ENCODE data around the gene TBCA. TPM values are rescaled to one million over a fixed set of nuclear protein-coding genes. Genes with fewer than 3 reads are reported as not detected.

Gene TBCA
- total RNA-seq (143 TPM), polyA plus RNA-seq (ENCODE audit: insufficient read depth in 1 of 8, insufficient read length in 8 of 8, low replicate concordance in 1 of 8) (100 to 1,000 TPM; 238 to 361 (median 259) TPM)
- long read RNA-seq, donor 1, transcript TBCA-202 (4 exons, 683 nt), result major isoform, 82 of 96 reads
- long read RNA-seq, donor 1, transcript TBCA-201 (3 exons, 2,301 nt), result minor isoform, 9 of 96 reads
- long read RNA-seq, donor 1, partial matches to known transcripts, result 0 of 96 reads
- long read RNA-seq, donor 1, other reads (novel, unspliced or antisense), result 0 of 96 reads
- long read RNA-seq, donor 2, transcript TBCA-205 (3 exons, 717 nt), result minor isoform, 5 of 35 reads
- long read RNA-seq, donor 2, transcript TBCA-202 (4 exons, 683 nt), result major isoform, 29 of 35 reads
- long read RNA-seq, donor 2, partial matches to known transcripts, result 0 of 35 reads
- long read RNA-seq, donor 2, other reads (novel, unspliced or antisense), result 0 of 35 reads
- long read RNA-seq, donor 3, transcript TBCA-201 (3 exons, 2,301 nt), result minor isoform, 7 of 127 reads
- long read RNA-seq, donor 3, transcript TBCA-205 (3 exons, 717 nt), result minor isoform, 5 of 127 reads
- long read RNA-seq, donor 3, transcript TBCA-202 (4 exons, 683 nt), result major isoform, 114 of 127 reads
- long read RNA-seq, donor 3, partial matches to known transcripts, result 0 of 127 reads
- long read RNA-seq, donor 3, other reads (novel, unspliced or antisense), result 0 of 127 reads
- long read RNA-seq, donor 4, transcript TBCA-205 (3 exons, 717 nt), result minor isoform, 5 of 137 reads
- long read RNA-seq, donor 4, transcript TBCA-201 (3 exons, 2,301 nt), result minor isoform, 10 of 137 reads
- long read RNA-seq, donor 4, transcript TBCA-202 (4 exons, 683 nt), result major isoform, 121 of 137 reads
- long read RNA-seq, donor 4, partial matches to known transcripts, result 0 of 137 reads
- long read RNA-seq, donor 4, other reads (novel, unspliced or antisense), result 0 of 137 reads
- long read RNA-seq, donor 5, transcript TBCA-202 (4 exons, 683 nt), result major isoform, 318 of 354 reads
- long read RNA-seq, donor 5, transcript TBCA-205 (3 exons, 717 nt), result minor isoform, 8 of 354 reads
- long read RNA-seq, donor 5, transcript TBCA-201 (3 exons, 2,301 nt), result minor isoform, 12 of 354 reads
- long read RNA-seq, donor 5, partial matches to known transcripts, result 7 of 354 reads
- long read RNA-seq, donor 5, other reads (novel, unspliced or antisense), result 5 of 354 reads
- long read RNA-seq, donor 6, transcript TBCA-202 (4 exons, 683 nt), result major isoform, 296 of 346 reads
- long read RNA-seq, donor 6, transcript TBCA-201 (3 exons, 2,301 nt), result minor isoform, 23 of 346 reads
- long read RNA-seq, donor 6, transcript TBCA-205 (3 exons, 717 nt), result minor isoform, 5 of 346 reads
- long read RNA-seq, donor 6, partial matches to known transcripts, result 16 of 346 reads
- long read RNA-seq, donor 6, other reads (novel, unspliced or antisense), result 5 of 346 reads
- long read RNA-seq, donor 7, transcript TBCA-205 (3 exons, 717 nt), result minor isoform, 7 of 297 reads
- long read RNA-seq, donor 7, transcript TBCA-202 (4 exons, 683 nt), result major isoform, 259 of 297 reads
- long read RNA-seq, donor 7, transcript TBCA-201 (3 exons, 2,301 nt), result minor isoform, 11 of 297 reads
- long read RNA-seq, donor 7, partial matches to known transcripts, result 9 of 297 reads
- long read RNA-seq, donor 7, other reads (novel, unspliced or antisense), result 7 of 297 reads
- long read RNA-seq, donor 8, transcript TBCA-202 (4 exons, 683 nt), result major isoform, 160 of 215 reads
- long read RNA-seq, donor 8, transcript TBCA-201 (3 exons, 2,301 nt), result minor isoform, 15 of 215 reads
- long read RNA-seq, donor 8, transcript TBCA-205 (3 exons, 717 nt), result minor isoform, 23 of 215 reads
- long read RNA-seq, donor 8, partial matches to known transcripts, result 17 of 215 reads
- long read RNA-seq, donor 8, other reads (novel, unspliced or antisense), result 0 of 215 reads
- long read RNA-seq, donor 9, transcript TBCA-202 (4 exons, 683 nt), result major isoform, 194 of 217 reads
- long read RNA-seq, donor 9, transcript TBCA-205 (3 exons, 717 nt), result minor isoform, 13 of 217 reads
- long read RNA-seq, donor 9, transcript TBCA-201 (3 exons, 2,301 nt), result minor isoform, 9 of 217 reads
- long read RNA-seq, donor 9, partial matches to known transcripts, result 0 of 217 reads
- long read RNA-seq, donor 9, other reads (novel, unspliced or antisense), result 0 of 217 reads
- long read RNA-seq, donor 10, transcript TBCA-205 (3 exons, 717 nt), result minor isoform, 30 of 345 reads
- long read RNA-seq, donor 10, transcript TBCA-202 (4 exons, 683 nt), result major isoform, 252 of 345 reads
- long read RNA-seq, donor 10, transcript TBCA-201 (3 exons, 2,301 nt), result minor isoform, 20 of 345 reads
- long read RNA-seq, donor 10, partial matches to known transcripts, result 22 of 345 reads
- long read RNA-seq, donor 10, other reads (novel, unspliced or antisense), result 19 of 345 reads
- long read RNA-seq, donor 11, transcript TBCA-201 (3 exons, 2,301 nt), result minor isoform, 10 of 192 reads
- long read RNA-seq, donor 11, transcript TBCA-202 (4 exons, 683 nt), result major isoform, 157 of 192 reads
- long read RNA-seq, donor 11, transcript TBCA-205 (3 exons, 717 nt), result minor isoform, 10 of 192 reads
- long read RNA-seq, donor 11, partial matches to known transcripts, result 8 of 192 reads
- long read RNA-seq, donor 11, other reads (novel, unspliced or antisense), result 5 of 192 reads

- peak within 1 kb of the TSS; percentile 81 for H3K4me3 ChIP-seq (ENCODE audit: low read length)
- H3K9me3 ChIP-seq (replicated peaks; ENCODE audit: control insufficient read depth, low read depth, low read length), result no peaks in the 10 kb centered on the region
- H3K27ac ChIP-seq (ENCODE audit: low read length), result peak within 1 kb of the TSS; percentile 97
- WGBS (ENCODE audit: insufficient coverage), result under 1% methylated on average over 89 of the region's 89 CpGs
- H3K27me3 ChIP-seq (ENCODE audit: control insufficient read depth, insufficient read depth, low read length), result no peaks in the 10 kb centered on the region
- peak; percentile 96 for DNase-seq
- H3K4me1 ChIP-seq (ENCODE audit: control insufficient read depth, insufficient read depth, low read length), result peaks cover 8% of the 10 kb centered on the region
- H3K36me3 ChIP-seq (ENCODE audit: control insufficient read depth, insufficient read depth, low read length), result peaks cover 7% of the 10 kb centered on the region
These were observed at the start of gene TBCA for GRCh38 chr5:77775790-77776553. TSS of gene TBCA (minus strand) at chr5:77776339. CDS start at chr5:77776257, 82 bp downstream.

DNA sequence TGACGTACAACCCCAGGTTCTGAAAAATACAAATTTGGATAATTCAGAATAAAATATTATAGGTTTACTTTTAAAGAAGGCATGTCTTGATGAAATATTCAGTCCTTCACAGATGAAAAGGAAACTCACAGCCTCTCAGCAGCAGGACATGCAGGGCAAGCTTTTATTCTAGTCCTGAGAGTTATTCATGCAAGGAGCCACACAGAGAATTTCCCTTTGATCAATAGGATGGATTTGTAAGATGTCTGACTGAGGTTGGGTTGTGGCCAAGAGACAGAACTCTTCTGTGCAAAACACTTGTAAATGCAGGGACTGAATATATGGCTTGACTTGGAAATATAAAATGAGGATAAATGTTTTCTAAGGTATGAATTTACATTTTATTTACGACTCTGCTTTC lies 48.8 kb upstream of the TBCA start:
- Histone ChIP-seq H3K27ac (ENCODE audit: low read length) (no peak overlapping the region), H3K36me3 (ENCODE audit: control insufficient read depth, insufficient read depth, low read length) (no peaks in the 10 kb centered on the region), H3K9me3 (replicated peaks; ENCODE audit: control insufficient read depth, low read depth, low read length) (no peaks in the 10 kb centered on the region), H3K27me3 (ENCODE audit: control insufficient read depth, insufficient read depth, low read length) (peaks cover 2% of the 10 kb centered on the region), H3K4me3 (ENCODE audit: low read length) (no peak overlapping the region), H3K4me1 (ENCODE audit: control insufficient read depth, insufficient read depth, low read length) (no peaks in the 10 kb centered on the region)
- no CpG with 5 or more reads among the region's 2 CpGs for WGBS (ENCODE audit: insufficient coverage)
- DNase-seq, result no peak

DNA sequence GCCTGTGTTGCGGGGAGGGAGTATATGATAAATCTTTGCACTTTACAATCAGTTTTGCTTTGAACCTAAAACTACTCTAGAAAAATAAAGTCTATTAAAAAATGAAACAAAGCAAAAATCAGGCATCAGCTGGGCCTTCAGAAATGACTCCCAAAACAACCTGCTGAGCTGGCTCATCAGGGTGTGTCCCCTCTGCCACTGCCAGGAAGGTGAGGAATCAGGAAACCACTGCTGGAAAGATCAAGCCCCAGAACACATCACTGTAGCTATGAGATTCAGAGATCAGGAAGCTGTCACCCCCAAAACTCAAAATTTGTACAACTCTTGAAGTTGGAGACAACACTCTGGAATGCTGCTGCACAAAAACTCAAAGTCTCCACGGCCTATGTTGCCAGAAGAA lies 40.5 kb upstream of the TBCA start:
- Histone ChIP-seq H3K27ac (ENCODE audit: low read length) (no peak overlapping the region), H3K4me3 (ENCODE audit: low read length) (no peak overlapping the region), H3K27me3 (ENCODE audit: control insufficient read depth, insufficient read depth, low read length) (no peaks in the 10 kb centered on the region), H3K4me1 (ENCODE audit: control insufficient read depth, insufficient read depth, low read length) (no peaks in the 10 kb centered on the region), H3K9me3 (replicated peaks; ENCODE audit: control insufficient read depth, low read depth, low read length) (no peaks in the 10 kb centered on the region), H3K36me3 (ENCODE audit: control insufficient read depth, insufficient read depth, low read length) (no peaks in the 10 kb centered on the region)
- DNase-seq, result no peak
- WGBS (ENCODE audit: insufficient coverage), result 40% methylated on average over 1 of the region's 2 CpGs

GRCh38 chr5:77812926-77813589 lies 36.9 kb upstream of the TBCA start:
- 77% methylated on average over 3 of the region's 3 CpGs for WGBS (ENCODE audit: insufficient coverage)

DNA sequence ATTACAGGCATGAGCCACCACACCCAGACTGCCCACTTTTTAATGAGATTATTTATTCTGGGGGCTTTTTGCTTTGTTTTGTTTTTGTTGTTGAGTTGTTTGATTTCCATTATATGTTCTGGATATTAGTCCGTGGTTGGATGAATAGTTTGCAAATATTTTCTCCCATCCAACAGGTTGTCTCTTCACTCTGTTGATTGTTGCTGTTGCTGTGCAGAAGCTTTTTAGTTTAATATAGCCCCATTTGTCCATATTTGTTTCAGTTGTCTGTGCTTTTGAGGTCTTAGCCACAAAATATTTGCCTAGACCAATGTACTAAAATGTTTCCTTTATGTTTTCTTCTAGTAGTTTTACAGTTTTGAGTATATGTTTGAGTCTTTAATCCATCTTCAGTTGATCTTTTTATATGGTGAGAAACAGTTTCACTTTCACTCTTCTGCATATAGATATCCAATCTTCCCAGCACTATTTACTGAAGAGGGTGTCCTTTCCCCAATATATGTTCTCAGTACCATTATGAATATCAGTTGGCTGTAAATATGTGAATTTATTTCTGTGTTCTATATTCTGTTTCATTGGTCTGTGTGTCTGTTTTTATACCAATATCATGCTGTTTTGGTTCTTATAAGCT lies 30.2 kb upstream of the TBCA start:
- Histone ChIP-seq H3K4me1 (ENCODE audit: control insufficient read depth, insufficient read depth, low read length) (no peaks in the 10 kb centered on the region), H3K27ac (ENCODE audit: low read length) (no peak overlapping the region), H3K4me3 (ENCODE audit: low read length) (no peak overlapping the region), H3K9me3 (replicated peaks; ENCODE audit: control insufficient read depth, low read depth, low read length) (no peaks in the 10 kb centered on the region), H3K27me3 (ENCODE audit: control insufficient read depth, insufficient read depth, low read length) (no peaks in the 10 kb centered on the region), H3K36me3 (ENCODE audit: control insufficient read depth, insufficient read depth, low read length) (no peaks in the 10 kb centered on the region)
- no CpG with 5 or more reads among the region's 1 CpG for WGBS (ENCODE audit: insufficient coverage)
- DNase-seq, result no peak

More at GRCh38 chr5:77812926-77813589, 36.9 kb upstream of the TBCA start:
- H3K36me3 ChIP-seq (ENCODE audit: control insufficient read depth, insufficient read depth, low read length), result no peaks in the 10 kb centered on the region
- H3K27me3 ChIP-seq (ENCODE audit: control insufficient read depth, insufficient read depth, low read length), result no peaks in the 10 kb centered on the region
- H3K4me3 ChIP-seq (ENCODE audit: low read length), result no peak overlapping the region
- H3K9me3 ChIP-seq (replicated peaks; ENCODE audit: control insufficient read depth, low read depth, low read length), result no peaks in the 10 kb centered on the region
- H3K27ac ChIP-seq (ENCODE audit: low read length), result no peak overlapping the region
- H3K4me1 ChIP-seq (ENCODE audit: control insufficient read depth, insufficient read depth, low read length), result no peaks in the 10 kb centered on the region
- no peak for DNase-seq

DNA sequence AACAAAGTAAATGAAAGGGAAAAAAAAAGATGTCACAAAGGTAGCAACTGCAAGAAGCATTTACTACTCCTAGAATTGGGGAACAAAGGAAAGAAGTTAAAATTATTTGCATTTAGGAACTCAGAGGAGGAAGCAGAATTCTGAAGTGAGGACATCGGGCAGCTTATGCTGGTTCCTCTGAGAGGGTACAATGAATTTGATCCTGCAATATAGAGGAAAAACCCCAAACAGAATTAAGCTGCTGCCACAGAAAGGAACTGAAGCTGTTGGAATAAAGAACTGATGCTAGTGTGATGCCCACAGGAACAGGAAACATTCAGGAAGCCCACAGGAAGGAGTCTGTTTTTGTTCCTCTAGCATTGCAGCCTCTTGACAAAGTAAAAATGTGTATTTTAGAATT lies 22.3 kb upstream of the TBCA start:
- 86% methylated on average over 1 of the region's 1 CpG for WGBS (ENCODE audit: insufficient coverage)

DNA sequence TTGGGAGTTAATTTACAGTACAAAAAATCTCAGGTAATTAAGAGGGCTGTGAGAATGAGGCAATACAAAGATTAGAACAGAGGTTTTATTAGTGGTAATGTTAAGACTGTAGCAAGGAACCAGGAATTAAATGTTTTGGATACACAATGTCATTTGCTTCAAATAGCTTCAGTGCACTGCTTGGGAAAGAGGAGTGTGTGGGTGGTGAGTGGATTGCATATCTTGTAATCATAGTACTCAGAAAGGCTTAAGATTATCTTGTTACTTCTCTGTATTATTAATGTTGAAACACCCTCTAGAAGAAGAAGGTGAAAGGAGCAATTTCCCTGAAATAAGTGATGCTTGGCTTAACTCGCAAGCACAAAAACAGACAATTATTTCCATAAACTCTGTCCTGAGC lies 21.0 kb upstream of the TBCA start:
- Histone ChIP-seq H3K4me1 (ENCODE audit: control insufficient read depth, insufficient read depth, low read length) (no peaks in the 10 kb centered on the region), H3K36me3 (ENCODE audit: control insufficient read depth, insufficient read depth, low read length) (no peaks in the 10 kb centered on the region), H3K9me3 (replicated peaks; ENCODE audit: control insufficient read depth, low read depth, low read length) (peaks cover 5% of the 10 kb centered on the region), H3K27me3 (ENCODE audit: control insufficient read depth, insufficient read depth, low read length) (no peaks in the 10 kb centered on the region), H3K27ac (ENCODE audit: low read length) (no peak overlapping the region), H3K4me3 (ENCODE audit: low read length) (no peak overlapping the region)
- no peak for DNase-seq
- WGBS (ENCODE audit: insufficient coverage), result no CpG with 5 or more reads among the region's 1 CpG

More for the DNA sequence above, 22.3 kb upstream of the TBCA start:
- Histone ChIP-seq H3K4me1 (ENCODE audit: control insufficient read depth, insufficient read depth, low read length) (no peaks in the 10 kb centered on the region), H3K4me3 (ENCODE audit: low read length) (no peak overlapping the region), H3K9me3 (replicated peaks; ENCODE audit: control insufficient read depth, low read depth, low read length) (peaks cover 5% of the 10 kb centered on the region), H3K27ac (ENCODE audit: low read length) (no peak overlapping the region), H3K27me3 (ENCODE audit: control insufficient read depth, insufficient read depth, low read length) (no peaks in the 10 kb centered on the region), H3K36me3 (ENCODE audit: control insufficient read depth, insufficient read depth, low read length) (no peaks in the 10 kb centered on the region)
- DNase-seq, result peak; percentile 41
